K562 (cell line): Measurements from ENCODE around the gene SLC35A2. TPM values are rescaled to one million over a fixed set of nuclear protein-coding genes. Genes with fewer than 3 reads are reported as not detected.

Experiments used
- BRCA1 ChIP-seq, 2 experiments: fragments of 450-650 bp in 1 of 2; sonication (generic) in 1 of 2; formaldehyde crosslinking in 1 of 2; IDR thresholded peaks; 2 replicates each; pipeline versions ENCODE4 v1.5.0 to v1.6.1; 2017 to 2020; ENCODE audit warnings: mild to moderate bottlenecking in 1 of 2, missing genetic modification reagents in 1 of 2
- HDGF ChIP-seq: fragments of 450-650 bp; IDR thresholded peaks from 2 replicates; pipeline ENCODE4 v1.6.1; 2016
- HNRNPUL1 ChIP-seq: fragments of 200-400 bp; formaldehyde crosslinking; IDR thresholded peaks from 2 replicates; pipeline ENCODE4 v1.6.1; 2017; ENCODE audit warnings: low read length
- KAT8 ChIP-seq: fragments of 450-650 bp; IDR thresholded peaks from 2 replicates; pipeline ENCODE4 v1.6.1; 2016; ENCODE audit warnings: low read depth, mild to moderate bottlenecking
- MCM2 ChIP-seq: fragments of 450-650 bp; IDR thresholded peaks from 2 replicates; pipeline ENCODE4 v1.6.1; 2017; ENCODE audit warnings: low read depth, mild to moderate bottlenecking
- MXI1 ChIP-seq: IDR thresholded peaks from 2 replicates; pipeline ENCODE4 v1.6.1; 2011; ENCODE audit warnings: low read depth, mild to moderate bottlenecking, improper control_type of control experiment, low read length
- RAD21 ChIP-seq, 2 experiments: fragments of 250-450 bp in 1 of 2; fragments of 450-650 bp in 1 of 2; sonication (Bioruptor Pico) in 1 of 2; formaldehyde crosslinking in 1 of 2; IDR thresholded peaks in 1 of 2; conservative IDR thresholded peaks in 1 of 2; 2 replicates each; pipeline versions ENCODE4 v1.4.0 to v1.8.0; 2020 to 2022; ENCODE audit warnings: mild to moderate bottlenecking in 2 of 2, moderate library complexity in 1 of 2
- ZNF324 ChIP-seq: fragments of 250-450 bp; sonication (Bioruptor Pico); IDR thresholded peaks from 2 replicates; pipeline ENCODE4 v1.4.0; 2020; ENCODE audit warnings: mild to moderate bottlenecking
- ZSCAN32 ChIP-seq: fragments of 450-650 bp; formaldehyde crosslinking; IDR thresholded peaks from 2 replicates; pipeline ENCODE4 v1.4.0; 2020; ENCODE audit warnings: mild to moderate bottlenecking, moderate library complexity
- polyA plus RNA-seq, 8 experiments: library from polyadenylated mRNA; depleted of rRNA in 4 of 8; stranded (reverse) in 5 of 8; unstranded in 3 of 8; fragments of >200 nt; fragmentation: Nextera tagmentation in 2 of 8; fragmentation: Illumina TruSeq in 1 of 8; extraction: Ambion mirVana in 2 of 8; extraction: Trizol in 1 of 8; gene quantifications; 2 replicates each; pipeline versions ENCODE4 v1.2.1 to v1.2.3, GENCODE V29; 2011 to 2014; ENCODE audit warnings: inconsistent platforms in 1 of 8, missing spikeins in 1 of 8
- total RNA-seq, 7 experiments: library from RNA; depleted of rRNA in 6 of 7; stranded (reverse); fragments of >200 nt in 6 of 7; fragmentation: Illumina TruSeq in 2 of 7; extraction: Trizol in 2 of 7; gene quantifications; 2 replicates each; pipeline versions ENCODE4 v1.2.1 to v1.2.3, GENCODE V29; 2011 to 2021; ENCODE audit warnings: low replicate concordance in 1 of 7
- TF ChIP-seq, protein P1 (sequence below): fragments of 250-450 bp; sonication (Bioruptor Pico); IDR thresholded peaks from 2 replicates; pipeline ENCODE4 v1.4.0; 2020; ENCODE audit warnings: mild to moderate bottlenecking, moderate library complexity, borderline replicate concordance

SLC35A2 gene
- total and polyA plus RNA-seq, 9 of the 15 experiments (the other 6 are each of a cell fraction or from before 2014, with no cell fraction given), result 3.3 to 38.9 (median 20.0) TPM

DNA sequence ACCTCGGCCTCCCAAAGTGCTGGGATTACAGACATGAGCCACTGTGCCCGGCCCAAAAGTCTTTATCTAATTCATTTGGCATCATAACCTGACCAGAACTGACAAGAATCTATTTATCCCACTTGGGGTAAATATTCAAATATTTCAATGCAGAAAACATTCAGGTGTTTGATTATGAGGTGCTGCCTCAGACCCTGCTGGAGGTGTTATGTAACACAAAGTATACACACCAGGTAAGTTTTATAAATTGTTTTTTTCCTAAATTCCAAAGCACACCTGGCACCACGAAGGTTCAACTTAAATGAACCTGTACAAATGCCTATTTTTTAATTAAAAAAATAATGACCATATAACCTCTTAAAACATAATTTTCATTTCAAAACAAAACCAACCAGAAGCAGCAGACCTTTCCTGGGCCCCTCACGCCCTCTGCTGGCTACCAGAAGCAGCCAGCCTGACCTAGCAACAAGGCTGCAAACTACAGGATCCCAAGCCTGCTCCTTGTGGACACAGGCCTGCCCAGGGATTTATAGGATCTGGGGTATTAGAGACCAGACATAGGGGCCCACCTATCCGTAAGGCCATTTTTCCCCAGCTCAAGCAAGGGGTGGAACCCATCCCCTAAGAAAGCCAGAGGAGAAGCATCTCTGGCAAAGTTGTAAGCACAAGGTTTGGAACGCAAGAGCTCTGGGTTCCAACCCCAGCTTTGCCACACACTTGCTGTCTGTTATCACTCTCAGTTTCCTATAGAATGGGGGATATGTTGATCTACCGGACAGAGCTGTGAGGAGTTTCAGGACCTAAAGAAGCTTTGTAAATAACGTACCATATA, 34.3 kb upstream of the SLC35A2 start (continued):
- TF ChIP-seq RAD21 (CRISPR knock-in tag; conservative IDR thresholded peaks at IDR 0.05 in 1 of 2, IDR thresholded peaks at IDR 0.05 in 1 of 2), result peak; percentile 72 to 76
- TF ChIP-seq ZNF324 (CRISPR knock-in tag), result no peak
- no peak for TF ChIP-seq BRCA1 (IDR thresholded peaks at IDR 0.05)
- no peak for TF ChIP-seq BRCA1 (CRISPR knock-in tag; IDR thresholded peaks at IDR 0.05)
- TF ChIP-seq KAT8, result no peak
- TF ChIP-seq, protein P1, sequence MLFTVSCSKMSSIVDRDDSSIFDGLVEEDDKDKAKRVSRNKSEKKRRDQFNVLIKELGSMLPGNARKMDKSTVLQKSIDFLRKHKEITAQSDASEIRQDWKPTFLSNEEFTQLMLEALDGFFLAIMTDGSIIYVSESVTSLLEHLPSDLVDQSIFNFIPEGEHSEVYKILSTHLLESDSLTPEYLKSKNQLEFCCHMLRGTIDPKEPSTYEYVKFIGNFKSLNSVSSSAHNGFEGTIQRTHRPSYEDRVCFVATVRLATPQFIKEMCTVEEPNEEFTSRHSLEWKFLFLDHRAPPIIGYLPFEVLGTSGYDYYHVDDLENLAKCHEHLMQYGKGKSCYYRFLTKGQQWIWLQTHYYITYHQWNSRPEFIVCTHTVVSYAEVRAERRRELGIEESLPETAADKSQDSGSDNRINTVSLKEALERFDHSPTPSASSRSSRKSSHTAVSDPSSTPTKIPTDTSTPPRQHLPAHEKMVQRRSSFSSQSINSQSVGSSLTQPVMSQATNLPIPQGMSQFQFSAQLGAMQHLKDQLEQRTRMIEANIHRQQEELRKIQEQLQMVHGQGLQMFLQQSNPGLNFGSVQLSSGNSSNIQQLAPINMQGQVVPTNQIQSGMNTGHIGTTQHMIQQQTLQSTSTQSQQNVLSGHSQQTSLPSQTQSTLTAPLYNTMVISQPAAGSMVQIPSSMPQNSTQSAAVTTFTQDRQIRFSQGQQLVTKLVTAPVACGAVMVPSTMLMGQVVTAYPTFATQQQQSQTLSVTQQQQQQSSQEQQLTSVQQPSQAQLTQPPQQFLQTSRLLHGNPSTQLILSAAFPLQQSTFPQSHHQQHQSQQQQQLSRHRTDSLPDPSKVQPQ (CRISPR knock-in tag), result no peak
- TF ChIP-seq HDGF, result no peak
- no peak for TF ChIP-seq HNRNPUL1
- TF ChIP-seq MCM2, result no peak
- no peak for TF ChIP-seq ZSCAN32 (CRISPR knock-in tag)
- TF ChIP-seq MXI1, result no peak
